Measurements from ENCODE around the gene ANGEL1.

GRCh38 chr14:76778546-76779215 lies 34.0 kb downstream of the ANGEL1 start:
- TF ChIP-seq CTCF (IDR thresholded peaks at IDR 0.05; ENCODE audit: insufficient read depth, low read length, poor library complexity, severe bottlenecking) (no peak), EZH2phosphoT487 (conservative IDR thresholded peaks at IDR 0.05; ENCODE audit: low read length) (no peak)
